Stomach (tissue), 9 donors: ENCODE measurements around the gene FANCL. TPM values are rescaled to one million over a fixed set of nuclear protein-coding genes. Genes with fewer than 3 reads are reported as not detected.
"Not testable (repeated sequence)": the region's sequence is repeated elsewhere in the genome, so short reads cannot be mapped to it uniquely, and the experiment has no call there.

ENCODE experiments used
- DNase-seq, 2 donors: peaks; one replicate each; pipeline versions ENCODE4 v3.0.0 to v3.0.0-alpha.2; 2013 to 2019
- H3K27ac ChIP-seq, 5 donors: fragments of 200-600 bp in 4 of 5; sonication (generic) in 4 of 5; one replicate each; pipeline ENCODE4 v1.5.1; 2013 to 2019; ENCODE audit warnings: mild to moderate bottlenecking in 1 of 5, moderate library complexity in 1 of 5
- H3K27me3 ChIP-seq, 3 donors: fragments of 200-600 bp; sonication (generic); one replicate each; pipeline ENCODE4 v1.5.1; 2017 to 2019; ENCODE audit warnings: mixed run types in 1 of 3
- H3K36me3 ChIP-seq, 4 donors: fragments of 200-600 bp; sonication (generic); 1 replicate in 3 of 4; 2 replicates in 1 of 4; pipeline ENCODE4 v1.5.1; 2016 to 2019
- H3K4me1 ChIP-seq, 4 donors: fragments of 200-600 bp; sonication (generic); one replicate each; pipeline ENCODE4 v1.5.1; 2016 to 2019
- H3K4me3 ChIP-seq, 4 donors: fragments of 200-600 bp; sonication (generic) in 3 of 4; one replicate each; pipeline ENCODE4 v1.5.1; 2016 to 2019; ENCODE audit warnings: mild to moderate bottlenecking in 1 of 4
- H3K9me3 ChIP-seq, 4 donors: fragments of 200-600 bp; sonication (generic); one replicate each; pipeline ENCODE4 v1.5.1; 2016 to 2019
- CTCF ChIP-seq, 7 experiments: fragments of 450-650 bp in 4 of 7; fragments of 200-600 bp in 3 of 7; sonication (generic) in 3 of 7; IDR thresholded peaks; one replicate each; pipeline ENCODE4 v1.5.1; 2016 to 2019; ENCODE audit warnings: antibody characterized with exemption in 7 of 7, control low read depth in 2 of 7, mild to moderate bottlenecking in 1 of 7
- EP300 ChIP-seq: sonication (generic); formaldehyde crosslinking; IDR thresholded peaks from one replicate; pipeline ENCODE4 v1.6.1; 2017; ENCODE audit warnings: antibody characterized with exemption
- POLR2A ChIP-seq, 4 donors: fragments of 450-650 bp; IDR thresholded peaks; one replicate each; pipeline ENCODE4 v1.6.1; 2016; ENCODE audit warnings: antibody characterized with exemption in 4 of 4, control low read depth in 2 of 4, mild to moderate bottlenecking in 1 of 4, moderate library complexity in 1 of 4
- POLR2AphosphoS5 ChIP-seq, 3 donors: sonication (generic); formaldehyde crosslinking; IDR thresholded peaks; one replicate each; pipeline ENCODE4 v1.6.1; 2016; ENCODE audit warnings: antibody characterized with exemption in 3 of 3
- WGBS, 5 donors: extraction: QIAGEN DNeasy Blood & Tissue Kit in 3 of 5; methylation state at CpG; one replicate each; pipeline versions ENCODE4 v1.1.5 to v1.1.7; 2013 to 2018; 5-methylcytosine and 5-hydroxymethylcytosine counted together
- intact Hi-C: fragments of 100-400 bp; cut with DNase I; formaldehyde crosslinking; loops from one replicate; pipeline ENCODE4 v1.15.1; 2023; ENCODE audit warnings: low total_unique reads
- polyA plus RNA-seq, 3 donors: library from polyadenylated mRNA; stranded (reverse); fragments of 200-250 nt; gene quantifications; one replicate each; pipeline ENCODE4 v1.2.3, GENCODE V29; 2013
- total RNA-seq, 5 donors: library from RNA; depleted of rRNA; stranded (reverse); fragments of >200 nt; gene quantifications; one replicate each; pipeline versions ENCODE4 v1.1.0 to v1.2.3, GENCODE V29; 2014 to 2016
- donor health status: healthy with polysubstance abuse.
- donor health status: Bipolar disorder and iron deficiency.
- donor health status: healthy.

FANCL gene
- total and polyA plus RNA-seq, 8 donors = 4.9 to 275 (median 22.2) TPM

GRCh38 chr2:58194458-58194857 is 46.7 kb downstream of the FANCL start:
- H3K27me3 ChIP-seq = no peaks in the 10 kb centered on the region
- DNase-seq = no peak
- 61 to 76% (median 71%) methylated on average over 2 of the region's 2 CpGs for WGBS, 5 donors
- H3K9me3 ChIP-seq = no peaks in the 10 kb centered on the region
- H3K4me3 ChIP-seq = no peak overlapping the region
- intact Hi-C loops = no loop called here
- no peak overlapping the region for H3K27ac ChIP-seq
- H3K4me1 ChIP-seq = no peaks in the 10 kb centered on the region
- H3K36me3 ChIP-seq = peaks cover 0 to 15% (median 11%) of the 10 kb centered on the region in 4 donors
- TF ChIP-seq POLR2AphosphoS5 (IDR thresholded peaks at IDR 0.05) = no peak
- no peak for TF ChIP-seq EP300
- no peak for TF ChIP-seq CTCF (IDR thresholded peaks at IDR 0.05)
- no peak for TF ChIP-seq POLR2A (IDR thresholded peaks at IDR 0.05)

GRCh38 chr2:58187022-58187421 is 54.1 kb downstream of the FANCL start:
- intact Hi-C loops, H3K9me3 ChIP-seq, H3K4me3 ChIP-seq, H3K27me3 ChIP-seq, DNase-seq, H3K4me1 ChIP-seq, H3K27ac ChIP-seq: not testable (repeated sequence)
- WGBS, 5 donors = 93 to 99% (median 98%) methylated on average over 6 of the region's 6 CpGs
- peaks cover 0 to 26% (median 15%) of the 10 kb centered on the region in 4 donors for H3K36me3 ChIP-seq

DNA sequence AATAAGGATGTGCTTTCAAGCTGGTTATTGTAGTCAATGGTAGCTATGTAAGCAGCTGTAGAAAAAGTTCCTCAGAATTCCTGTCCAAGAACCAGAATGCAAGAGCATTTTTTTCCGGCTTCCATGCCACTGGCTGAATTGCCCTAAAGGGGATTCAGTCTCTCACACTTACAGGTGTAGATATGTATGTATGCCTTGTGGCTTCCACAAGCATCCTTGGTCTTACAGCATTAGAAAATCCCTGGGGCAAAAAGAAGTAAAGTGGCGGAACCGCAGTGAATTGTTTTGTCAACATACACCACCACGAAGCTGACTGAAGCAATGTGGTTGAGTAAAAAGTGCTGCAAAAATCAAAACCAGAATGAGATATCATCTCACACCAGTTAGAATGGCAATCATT is 54.6 kb downstream of the FANCL start:
- TF ChIP-seq CTCF (IDR thresholded peaks at IDR 0.05) (no peak), POLR2A (IDR thresholded peaks at IDR 0.05) (no peak), POLR2AphosphoS5 (IDR thresholded peaks at IDR 0.05) (no peak), EP300 (no peak)
- Histone ChIP-seq H3K4me1 (no peaks in the 10 kb centered on the region), H3K27me3 (no peaks in the 10 kb centered on the region), H3K4me3 (no peak overlapping the region), H3K9me3 (no peaks in the 10 kb centered on the region), H3K36me3 (peaks cover 0 to 26% (median 15%) of the 10 kb centered on the region in 4 donors), H3K27ac (no peak overlapping the region)
- intact Hi-C loops = no loop called here
- 82 to 99% (median 87%) methylated on average over 4 of the region's 4 CpGs for WGBS, 5 donors
- no peak for DNase-seq

GRCh38 chr2:58182527-58182926 is 58.6 kb downstream of the FANCL start:
- 86 to 98% (median 95%) methylated on average over 1 of the region's 1 CpG for WGBS, 5 donors
- intact Hi-C loops = no loop called here
- no peak overlapping the region for H3K4me3 ChIP-seq
- TF ChIP-seq POLR2AphosphoS5 (IDR thresholded peaks at IDR 0.05) (no peak), EP300 (no peak), POLR2A (IDR thresholded peaks at IDR 0.05) (no peak), CTCF (IDR thresholded peaks at IDR 0.05) (no peak)
- DNase-seq = no peak
- no peaks in the 10 kb centered on the region for H3K27me3 ChIP-seq
- H3K4me1 ChIP-seq = no peaks in the 10 kb centered on the region
- no peaks in the 10 kb centered on the region for H3K9me3 ChIP-seq
- peaks cover 0 to 10% (median 7%) of the 10 kb centered on the region in 4 donors for H3K36me3 ChIP-seq
- no peak overlapping the region for H3K27ac ChIP-seq

DNA sequence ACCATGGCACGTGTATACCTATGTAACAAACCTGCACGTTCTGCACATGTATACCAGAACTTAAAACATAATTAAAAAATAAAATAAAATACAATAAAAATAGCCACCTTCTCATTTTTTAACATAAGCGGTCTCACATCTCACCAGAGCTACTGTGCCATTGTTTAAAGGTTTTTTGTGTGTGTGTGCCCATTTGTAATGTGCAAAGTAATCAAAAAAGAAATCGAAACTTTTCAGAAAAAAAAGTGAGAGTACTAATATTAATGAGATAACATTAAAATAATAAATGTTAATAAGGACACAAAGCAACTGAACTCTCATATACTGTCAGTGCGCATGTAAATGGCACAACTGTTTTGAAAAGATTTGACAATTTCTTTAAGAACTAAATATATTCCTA is 60.5 kb downstream of the FANCL start:
- Histone ChIP-seq H3K9me3 (no peaks in the 10 kb centered on the region), H3K27me3 (no peaks in the 10 kb centered on the region), H3K4me3 (no peak overlapping the region), H3K27ac (no peak overlapping the region), H3K36me3 (peaks cover 0 to 8% (median 0%) of the 10 kb centered on the region in 4 donors), H3K4me1 (no peaks in the 10 kb centered on the region)
- no peak for TF ChIP-seq EP300
- TF ChIP-seq POLR2A (IDR thresholded peaks at IDR 0.05) = no peak
- TF ChIP-seq CTCF (IDR thresholded peaks at IDR 0.05) = no peak
- no peak for TF ChIP-seq POLR2AphosphoS5 (IDR thresholded peaks at IDR 0.05)
- 95 to 99% (median 97%) methylated on average over 5 of the region's 5 CpGs for whole genome bisulfite sequencing, 5 donors
- intact Hi-C loops = no loop called here
- no peak for DNase-seq

DNA sequence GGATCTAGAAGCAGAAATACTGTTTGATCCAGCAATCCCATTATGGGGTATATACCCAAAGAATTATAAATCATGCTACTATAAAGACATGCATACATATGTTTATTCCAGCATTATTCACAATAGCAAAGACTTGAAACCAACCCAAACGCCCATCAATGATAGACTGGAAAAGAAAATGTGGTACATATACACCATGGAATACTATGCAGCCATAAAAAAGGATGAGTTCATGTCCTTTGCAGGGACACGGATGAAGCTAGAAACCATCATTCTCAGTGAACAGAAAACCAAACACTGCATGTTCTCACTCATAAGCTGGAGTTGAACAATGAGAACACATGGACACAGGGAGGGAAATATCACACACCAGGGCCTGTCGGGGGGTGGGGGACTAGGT is 61.0 kb downstream of the FANCL start:
- H3K36me3 ChIP-seq, DNase-seq, H3K4me1 ChIP-seq, H3K4me3 ChIP-seq, H3K27ac ChIP-seq, H3K9me3 ChIP-seq, H3K27me3 ChIP-seq, intact Hi-C loops: not testable (repeated sequence)
- 95 to 99% (median 98%) methylated on average over 3 of the region's 3 CpGs for WGBS, 5 donors

GRCh38 chr2:58177187-58177586 is 63.9 kb downstream of the FANCL start:
- DNase-seq, H3K9me3 ChIP-seq, H3K27ac ChIP-seq, H3K4me3 ChIP-seq, H3K4me1 ChIP-seq, H3K27me3 ChIP-seq, intact Hi-C loops: not testable (repeated sequence)
- WGBS, 5 donors = 78 to 100% (median 95%) methylated on average over 2 of the region's 4 CpGs
- peaks cover 0 to 15% (median under 1%) of the 10 kb centered on the region in 4 donors for H3K36me3 ChIP-seq

GRCh38 chr2:58171831-58172230 is 69.3 kb downstream of the FANCL start:
- H3K4me1 ChIP-seq, intact Hi-C loops, H3K4me3 ChIP-seq, H3K27ac ChIP-seq, DNase-seq, H3K27me3 ChIP-seq: not testable (repeated sequence)
- H3K36me3 ChIP-seq = peaks cover 0 to 38% (median 19%) of the 10 kb centered on the region in 4 donors
- 92 to 96% (median 93%) methylated on average over 10 to 16 of the region's 16 CpGs for WGBS, 5 donors
- peaks cover 3 to 30% (median 13%) of the 10 kb centered on the region in 4 donors for H3K9me3 ChIP-seq
